ENCODE data around the gene RSPO3.

RSPO3 gene

GRCh38 chr6:127206531-127207095 lies 88.1 kb downstream of the RSPO3 start:
- TF ChIP-seq EZH2 (IDR thresholded peaks at IDR 0.05; ENCODE audit: borderline replicate concordance, low read length) (no peak), CTCF (IDR thresholded peaks at IDR 0.05; ENCODE audit: low read length) (no peak)
- H3K9me3 ChIP-seq (ENCODE audit: low read length), result no peaks in the 10 kb centered on the region
- no peaks in the 10 kb centered on the region for H3K9me2 ChIP-seq (ENCODE audit: low read depth, low read length)
- no peak overlapping the region for H3K4me3 ChIP-seq (ENCODE audit: low read depth, low read length, poor library complexity, severe bottlenecking)
- H3K36me3 ChIP-seq (ENCODE audit: insufficient read depth, low read length), result no peaks in the 10 kb centered on the region
- no peaks in the 10 kb centered on the region for H3K4me1 ChIP-seq (ENCODE audit: insufficient read depth, low read length, severe bottlenecking)
- H4K20me1 ChIP-seq (ENCODE audit: insufficient read depth, low read length), result no peaks in the 10 kb centered on the region
- no peak overlapping the region for H3K4me2 ChIP-seq (ENCODE audit: low read length)
- H3K9ac ChIP-seq (ENCODE audit: low read length), result no peak overlapping the region
- H3K27ac ChIP-seq (ENCODE audit: low read depth, low read length, poor library complexity, severe bottlenecking), result no peak overlapping the region
- H3F3A ChIP-seq (ENCODE audit: insufficient read depth, low read length), result no peaks in the 10 kb centered on the region
- H3K79me2 ChIP-seq (ENCODE audit: insufficient read depth, low read length), result no peaks in the 10 kb centered on the region
- H2AFZ ChIP-seq (ENCODE audit: low read length), result no peak overlapping the region
- H3K27me3 ChIP-seq (ENCODE audit: insufficient read depth, low read length), result no peaks in the 10 kb centered on the region

GRCh38 chr6:127207591-127208120 lies 89.2 kb downstream of the RSPO3 start:
- H2AFZ ChIP-seq (ENCODE audit: low read length), result no peak overlapping the region
- H3F3A ChIP-seq (ENCODE audit: insufficient read depth, low read length), result no peaks in the 10 kb centered on the region
- no peaks in the 10 kb centered on the region for H3K79me2 ChIP-seq (ENCODE audit: insufficient read depth, low read length)
- H3K9me2 ChIP-seq (ENCODE audit: low read depth, low read length), result no peaks in the 10 kb centered on the region
- H3K4me1 ChIP-seq (ENCODE audit: insufficient read depth, low read length, severe bottlenecking), result no peaks in the 10 kb centered on the region
- TF ChIP-seq EZH2 (IDR thresholded peaks at IDR 0.05; ENCODE audit: borderline replicate concordance, low read length), result no peak
- no peak for TF ChIP-seq CTCF (IDR thresholded peaks at IDR 0.05; ENCODE audit: low read length)
- H3K27ac ChIP-seq (ENCODE audit: low read depth, low read length, poor library complexity, severe bottlenecking), result no peak overlapping the region
- no peak overlapping the region for H3K4me2 ChIP-seq (ENCODE audit: low read length)
- no peaks in the 10 kb centered on the region for H3K36me3 ChIP-seq (ENCODE audit: insufficient read depth, low read length)
- H3K27me3 ChIP-seq (ENCODE audit: insufficient read depth, low read length), result no peaks in the 10 kb centered on the region
- no peaks in the 10 kb centered on the region for H4K20me1 ChIP-seq (ENCODE audit: insufficient read depth, low read length)
- H3K9ac ChIP-seq (ENCODE audit: low read length), result no peak overlapping the region
- H3K4me3 ChIP-seq (ENCODE audit: low read depth, low read length, poor library complexity, severe bottlenecking), result no peak overlapping the region
- no peaks in the 10 kb centered on the region for H3K9me3 ChIP-seq (ENCODE audit: low read length)

- H3K9me2 ChIP-seq (ENCODE audit: low read depth, low read length), result no peaks in the 10 kb centered on the region
- H3K36me3 ChIP-seq (ENCODE audit: insufficient read depth, low read length), result no peaks in the 10 kb centered on the region
- no peak overlapping the region for H3K9ac ChIP-seq (ENCODE audit: low read length)
- no peaks in the 10 kb centered on the region for H3K79me2 ChIP-seq (ENCODE audit: insufficient read depth, low read length)
- no peak overlapping the region for H2AFZ ChIP-seq (ENCODE audit: low read length)
- H3K9me3 ChIP-seq (ENCODE audit: low read length), result no peaks in the 10 kb centered on the region
- no peaks in the 10 kb centered on the region for H3F3A ChIP-seq (ENCODE audit: insufficient read depth, low read length)
- no peaks in the 10 kb centered on the region for H4K20me1 ChIP-seq (ENCODE audit: insufficient read depth, low read length)
- H3K27me3 ChIP-seq (ENCODE audit: insufficient read depth, low read length), result no peaks in the 10 kb centered on the region
- TF ChIP-seq CTCF (IDR thresholded peaks at IDR 0.05; ENCODE audit: low read length), result no peak
- TF ChIP-seq EZH2 (IDR thresholded peaks at IDR 0.05; ENCODE audit: borderline replicate concordance, low read length), result no peak
- H3K4me1 ChIP-seq (ENCODE audit: insufficient read depth, low read length, severe bottlenecking), result no peaks in the 10 kb centered on the region
- no peak overlapping the region for H3K4me2 ChIP-seq (ENCODE audit: low read length)
- H3K4me3 ChIP-seq (ENCODE audit: low read depth, low read length, poor library complexity, severe bottlenecking), result no peak overlapping the region
- no peak overlapping the region for H3K27ac ChIP-seq (ENCODE audit: low read depth, low read length, poor library complexity, severe bottlenecking)
Measured at GRCh38 chr6:127210725-127211124, 92.3 kb downstream of the RSPO3 start.
